Heart left ventricle (tissue), 16 donors: ENCODE data around the gene COL5A3. TPM values are rescaled to one million over a fixed set of nuclear protein-coding genes. Genes with fewer than 3 reads are reported as not detected.

Experiments
- ATAC-seq, 4 donors: fragments of 200-7000 bp; cut with Tn5 transposase; one replicate each; pipeline ENCODE4 v1.9.1; 2020 to 2022; ENCODE audit warnings: moderate library complexity in 4 of 4, mild to moderate bottlenecking in 3 of 4, moderate number of reproducible peaks in 1 of 4
- DNase-seq, 5 donors: peaks; one replicate each; pipeline ENCODE4 v3.0.0-alpha.2; 2020
- H3K27ac ChIP-seq, 12 donors: fragments of 200-600 bp; sonication (generic) in 4 of 12; one replicate each; pipeline versions ENCODE4 v1.5.0 to v1.8.0; 2016 to 2022; ENCODE audit warnings: mild to moderate bottlenecking in 2 of 12
- H3K27me3 ChIP-seq, 9 donors: fragments of 200-600 bp; sonication (generic) in 2 of 9; one replicate each; pipeline versions ENCODE4 v1.5.1 to v1.8.0; 2016 to 2022; ENCODE audit warnings: mild to moderate bottlenecking in 3 of 9
- H3K36me3 ChIP-seq, 9 donors: fragments of 200-600 bp; sonication (generic) in 2 of 9; one replicate each; pipeline versions ENCODE4 v1.5.0 to v1.8.0; 2018 to 2022; ENCODE audit warnings: mild to moderate bottlenecking in 2 of 9
- H3K4me1 ChIP-seq, 12 donors: fragments of 200-600 bp; sonication (generic) in 4 of 12; one replicate each; pipeline versions ENCODE4 v1.5.0 to v1.8.0; 2016 to 2022; ENCODE audit warnings: mild to moderate bottlenecking in 3 of 12
- H3K4me3 ChIP-seq, 12 donors: fragments of 200-600 bp; sonication (generic) in 4 of 12; one replicate each; pipeline versions ENCODE4 v1.5.0 to v1.8.0; 2017 to 2022; ENCODE audit warnings: mild to moderate bottlenecking in 9 of 12, moderate library complexity in 4 of 12
- H3K9me3 ChIP-seq, 12 donors: fragments of 200-600 bp; sonication (generic) in 4 of 12; one replicate each; pipeline versions ENCODE4 v1.5.0 to v1.8.0; 2016 to 2022; ENCODE audit warnings: mild to moderate bottlenecking in 1 of 12
- CTCF ChIP-seq, 12 donors: fragments of 200-600 bp; sonication (generic) in 4 of 12; IDR thresholded peaks; one replicate each; pipeline versions ENCODE4 v1.5.0 to v1.8.0; 2018 to 2022; ENCODE audit warnings: antibody characterized with exemption in 12 of 12, mild to moderate bottlenecking in 5 of 12
- POLR2A ChIP-seq, 2 donors: fragments of 450-650 bp; IDR thresholded peaks; one replicate each; pipeline ENCODE4 v1.6.1; 2017; ENCODE audit warnings: antibody characterized with exemption in 2 of 2, mild to moderate bottlenecking in 2 of 2, moderate library complexity in 2 of 2
- WGBS, 4 donors: extraction: QIAGEN DNeasy Blood & Tissue Kit in 2 of 4; methylation state at CpG; one replicate each; pipeline versions ENCODE4 v1.1.5 to v1.1.7; 2013 to 2018; 5-methylcytosine and 5-hydroxymethylcytosine counted together
- intact Hi-C, 10 donors: fragments of 100-400 bp; cut with DNase I; formaldehyde crosslinking; loops; one replicate each; pipeline versions ENCODE4 v1.11.1 to v1.14.2; 2022
- polyA plus RNA-seq, 2 donors: library from polyadenylated mRNA; stranded (reverse); fragments of 200-250 nt; gene quantifications; one replicate each; pipeline ENCODE4 v1.2.3, GENCODE V29; 2013
- total RNA-seq, 9 donors: library from RNA; depleted of rRNA in 2 of 9; stranded (reverse); fragments of >200 nt in 2 of 9; fragmentation: NEBNext Ultra II Directional in 3 of 9; extraction: Animal tissue kit (Norgen Biotek cat#: 25700) in 3 of 9; gene quantifications; one replicate each; pipeline versions ENCODE4 v1.1.0 to v1.2.4, GENCODE V29; 2016 to 2023
- donor health status: ischemic (EF 13 %, LVEDD 7.1; RV severe dilation, severe dysfunction).
- donor health status: healthy with polysubstance abuse.
- donor health status: DM: no; HTN: yes; CAD: no.
- donor health status: DM: no; HTN: no; CAD: no.
- donor health status: ischemic (EF 25% LVEDD 6.9; RV normal size, moderate dysfunction).
- donor health status: ischemic (EF 25% LVEDD 5.7; RV mildly dilated, moderate dysfunction).
- donor health status: healthy.
- donor health status: DM: yes; HTN: yes; CAD: no.
- donor health status: ischemic (EF 35%, LVEDD 5.7; RV mildly dilated, moderate dysfunction).
- donor health status: nonischemic (EF 11% LVEDD 7.7; RV severe dilation, severe dysfunction).
- donor health status: DM: yes; HTN: yes; CAD: no.
- donor health status: PGD.
- donor health status: ischemic (EF 29% LVEDD 5.4; RV normal size, mild dysfunction).
- donor health status: nonischemic (EF 23%, LVEDD 6.1; RV moderate dilation, normal function).

Gene COL5A3
- total and polyA plus RNA-seq, 11 donors: 5.0 to 34.1 (median 12.2) TPM

- Histone ChIP-seq H3K27me3 (peaks cover 9 to 60% (median 34%) of the 10 kb centered on the region in 9 donors), H3K4me3 (no peak overlapping the region), H3K4me1 (peaks cover 0 to 27% (median 1%) of the 10 kb centered on the region in 12 donors), H3K9me3 (no peaks in the 10 kb centered on the region), H3K36me3 (no peaks in the 10 kb centered on the region), H3K27ac (peak overlapping the region in 2 of 12 donors; percentile 10 to 37)
- no peak for TF ChIP-seq POLR2A (IDR thresholded peaks at IDR 0.05)
- TF ChIP-seq CTCF (IDR thresholded peaks at IDR 0.05): no peak
- 20 to 42% (median 37%) methylated on average over 2 to 7 of the region's 7 CpGs for WGBS, 4 donors
- DNase-seq (peak in 2 of 5 donors; percentile 22 to 30), ATAC-seq (no peak)
- intact Hi-C loops: no loop called here
Measured at GRCh38 chr19:10011974-10012373, 1.7 kb upstream of the COL5A3 start.

GRCh38 chr19:10010939-10011338 lies 635 bp upstream of the COL5A3 start:
- no peaks in the 10 kb centered on the region for H3K9me3 ChIP-seq
- no peak for ATAC-seq
- 68 to 84% (median 78%) methylated on average over 9 of the region's 9 CpGs for WGBS, 4 donors
- peak overlapping the region in 7 of 12 donors; percentile 31 to 90 (median 77) for H3K27ac ChIP-seq
- no peak for DNase-seq
- no peak for TF ChIP-seq POLR2A (IDR thresholded peaks at IDR 0.05)
- TF ChIP-seq CTCF (IDR thresholded peaks at IDR 0.05): no peak
- H3K36me3 ChIP-seq: no peaks in the 10 kb centered on the region
- peaks cover 0 to 29% (median 3%) of the 10 kb centered on the region in 12 donors for H3K4me1 ChIP-seq
- H3K4me3 ChIP-seq: peak overlapping the region in 9 of 12 donors; percentile 33 to 72 (median 61)
- intact Hi-C loops: no loop called here
- H3K27me3 ChIP-seq: peaks cover 9 to 56% (median 34%) of the 10 kb centered on the region in 9 donors

GRCh38 chr19:10009714-10010224 lies 535 bp downstream of the COL5A3 start:
- Histone ChIP-seq H3K27ac (peak overlapping the region in 9 of 12 donors; percentile 4 to 90 (median 77)), H3K27me3 (peaks cover 9 to 66% (median 34%) of the 10 kb centered on the region in 9 donors), H3K9me3 (no peaks in the 10 kb centered on the region), H3K36me3 (peaks cover 0 to 10% (median 0%) of the 10 kb centered on the region in 9 donors), H3K4me3 (peak overlapping the region; percentile 20 to 72 (median 60)), H3K4me1 (peaks cover 0 to 39% (median 9%) of the 10 kb centered on the region in 12 donors)
- ATAC-seq (no peak), DNase-seq (no peak)
- 8 to 11% (median 10%) methylated on average over 19 to 22 of the region's 22 CpGs for WGBS, 4 donors
- TF ChIP-seq CTCF (IDR thresholded peaks at IDR 0.05) (no peak), POLR2A (IDR thresholded peaks at IDR 0.05) (no peak)
- intact Hi-C loops: loop anchor here in 4 of 10 donors (5.0 to 10.0 kb wide), 4 partner anchors 62 to 77 kb away; no protein-coding TSS in a partner anchor

- Histone ChIP-seq H3K4me3 (peak overlapping the region in 9 of 12 donors; percentile 12 to 68 (median 22)), H3K27me3 (peaks cover 9 to 73% (median 33%) of the 10 kb centered on the region in 9 donors)
- WGBS, 4 donors: 19 to 39% (median 33%) methylated on average over 11 of the region's 11 CpGs
Measured at GRCh38 chr19:10008184-10008765, 2.0 kb downstream of the COL5A3 start.

More at GRCh38 chr19:10008184-10008765, 2.0 kb downstream of the COL5A3 start:
- peaks cover 0 to 41% (median 9%) of the 10 kb centered on the region in 12 donors for H3K4me1 ChIP-seq
- H3K9me3 ChIP-seq: no peaks in the 10 kb centered on the region
- no peak for ATAC-seq
- TF ChIP-seq POLR2A (IDR thresholded peaks at IDR 0.05): no peak
- no peak for TF ChIP-seq CTCF (IDR thresholded peaks at IDR 0.05)
- H3K27ac ChIP-seq: peak overlapping the region; percentile 45 to 90 (median 78)
- no peak for DNase-seq
- intact Hi-C loops: loop anchor here in 5 of 10 donors (1.0 to 10.0 kb wide), 5 partner anchors 61 to 76 kb away; no protein-coding TSS in a partner anchor
- H3K36me3 ChIP-seq: peaks cover 0 to 24% (median 0%) of the 10 kb centered on the region in 9 donors
